GM21786 (cell line): ENCODE results near the gene PRSS53.

Experiments
- ATAC-seq: cut with Tn5 transposase; IDR thresholded peaks from one replicate; pipeline ENCODE4 v1.9.1; 2021; ENCODE audit not compliant: unreplicated experiment

The PRSS53 gene

GRCh38 chr16:31080035-31080629, 8.6 kb downstream of the PRSS53 start:
- ATAC-seq: no peak

GRCh38 chr16:31079342-31079944, 9.3 kb downstream of the PRSS53 start:
- no peak for ATAC-seq

- no peak for ATAC-seq
Observed at GRCh38 chr16:31078597-31079341, 10.0 kb downstream of the PRSS53 start.

GRCh38 chr16:31077592-31078396, 10.9 kb downstream of the PRSS53 start:
- ATAC-seq: no peak

GRCh38 chr16:31077024-31077423, 11.7 kb downstream of the PRSS53 start:
- no peak for ATAC-seq

GRCh38 chr16:31076319-31076718, 12.4 kb downstream of the PRSS53 start:
- ATAC-seq: no peak

GRCh38 chr16:31074814-31075183, 13.9 kb downstream of the PRSS53 start:
- no peak for ATAC-seq

GRCh38 chr16:31073970-31074813, 14.6 kb downstream of the PRSS53 start, which contains the start of the genes ZNF646 and ZNF668:
ZNF646 (plus strand) TSS chr16:31074422; CDS start chr16:31076325, 1,903 bp downstream.
ZNF668 (minus strand) TSS chr16:31074240; CDS start chr16:31064459, 9,781 bp downstream.
- ATAC-seq: peak; percentile 76

- peak; percentile 48 for ATAC-seq
Observed at GRCh38 chr16:31073142-31073969, 15.4 kb downstream of the PRSS53 start.

- no peak for ATAC-seq
Observed at GRCh38 chr16:31072540-31073141, 16.1 kb downstream of the PRSS53 start.

GRCh38 chr16:31071861-31072260, 16.9 kb downstream of the PRSS53 start:
- ATAC-seq: no peak

- no peak for ATAC-seq
Observed at GRCh38 chr16:31067342-31067741, 21.4 kb downstream of the PRSS53 start.

- ATAC-seq: no peak
Observed at GRCh38 chr16:31064882-31065461, 23.8 kb downstream of the PRSS53 start.

GRCh38 chr16:31063843-31064611, 24.7 kb downstream of the PRSS53 start:
- ATAC-seq: no peak

GRCh38 chr16:31063495-31063842, 25.3 kb downstream of the PRSS53 start:
- ATAC-seq: no peak

- no peak for ATAC-seq
Observed at GRCh38 chr16:31061813-31062440, 26.8 kb downstream of the PRSS53 start.

GRCh38 chr16:31061126-31061812, 27.5 kb downstream of the PRSS53 start:
- ATAC-seq: no peak
